HG03175 (cell line): ENCODE results near the gene KRTAP4-16.
"Not testable (repeated sequence)": the region's sequence is repeated elsewhere in the genome, so short reads cannot be mapped to it uniquely, and the experiment has no call there.

Source experiments
- ATAC-seq: cut with Tn5 transposase; IDR thresholded peaks from one replicate; pipeline ENCODE4 v1.9.1; 2021; ENCODE audit warnings: mild to moderate bottlenecking, moderate library complexity; ENCODE audit not compliant: unreplicated experiment

KRTAP4-16 gene

GRCh38 chr17:41101586-41102259 is at the start of gene KRTAP4-16:
Gene KRTAP4-16, minus strand, starts transcription at chr17:41102209. Its CDS starts 0 bp downstream, at chr17:41102209.
- ATAC-seq = no peak

- no peak for ATAC-seq
These were observed 49.5 kb upstream of the KRTAP4-16 start for GRCh38 chr17:41151525-41151924.

- ATAC-seq = no peak
These were observed 48.0 kb upstream of the KRTAP4-16 start for GRCh38 chr17:41150026-41150425.

- ATAC-seq = no peak
These were observed 47.6 kb upstream of the KRTAP4-16 start, which contains the start of gene KRTAP4-5 for GRCh38 chr17:41149652-41149985. Gene KRTAP4-5, minus strand, starts transcription at chr17:41149825. Its CDS starts 58 bp downstream, at chr17:41149767.

GRCh38 chr17:41148971-41149651 is 47.1 kb upstream of the KRTAP4-16 start:
- ATAC-seq = not testable (repeated sequence)

- no peak for ATAC-seq
These were observed 45.7 kb upstream of the KRTAP4-16 start for GRCh38 chr17:41147531-41148204.

GRCh38 chr17:41145261-41145660 is 43.3 kb upstream of the KRTAP4-16 start:
- ATAC-seq = no peak

- no peak for ATAC-seq
These were observed 42.8 kb upstream of the KRTAP4-16 start for GRCh38 chr17:41144846-41145245.

- ATAC-seq = no peak
These were observed 39.4 kb upstream of the KRTAP4-16 start for GRCh38 chr17:41141361-41141760.

GRCh38 chr17:41140360-41141131 is 38.5 kb upstream of the KRTAP4-16 start, which contains the start of gene KRTAP4-6:
Gene KRTAP4-6, minus strand, starts transcription at chr17:41140544. Its CDS starts 57 bp downstream, at chr17:41140487.
- ATAC-seq = no peak

GRCh38 chr17:41139865-41140264 is 37.9 kb upstream of the KRTAP4-16 start:
- not testable (repeated sequence) for ATAC-seq

- ATAC-seq = no peak
These were observed 32.1 kb upstream of the KRTAP4-16 start for GRCh38 chr17:41133880-41134735.

- no peak for ATAC-seq
These were observed 30.0 kb upstream of the KRTAP4-16 start for GRCh38 chr17:41131979-41132378.

GRCh38 chr17:41127371-41127770 is 25.4 kb upstream of the KRTAP4-16 start:
- ATAC-seq = no peak

GRCh38 chr17:41126412-41126811 is 24.4 kb upstream of the KRTAP4-16 start:
- ATAC-seq = no peak

- no peak for ATAC-seq
These were observed 23.1 kb upstream of the KRTAP4-16 start for GRCh38 chr17:41125064-41125463.

- not testable (repeated sequence) for ATAC-seq
These were observed 22.0 kb upstream of the KRTAP4-16 start, which contains the start of gene KRTAP4-12 for GRCh38 chr17:41123991-41124371. Gene KRTAP4-12, minus strand, starts transcription at chr17:41124182. Its CDS starts 60 bp downstream, at chr17:41124122.

- ATAC-seq = not testable (repeated sequence)
These were observed 21.4 kb upstream of the KRTAP4-16 start for GRCh38 chr17:41123292-41123990.

GRCh38 chr17:41121742-41122141 is 19.7 kb upstream of the KRTAP4-16 start:
- ATAC-seq = no peak
